ENCODE measurements around the gene VLDLR.

The VLDLR gene

GRCh38 chr9:2674141-2674824 lies 52.7 kb downstream of the VLDLR start:
- no peaks in the 10 kb centered on the region for H3K36me3 ChIP-seq (ENCODE audit: control insufficient read depth, insufficient read depth, low read length)
- no peak overlapping the region for H3K4me3 ChIP-seq (ENCODE audit: low read depth, low read length)
- no peak overlapping the region for H3K9ac ChIP-seq (ENCODE audit: low read depth, low read length)
- no peaks in the 10 kb centered on the region for H3K27me3 ChIP-seq (ENCODE audit: control insufficient read depth, insufficient read depth, low read length)
- H3K4me1 ChIP-seq (ENCODE audit: control insufficient read depth, insufficient read depth, low read length), result peaks cover 10% of the 10 kb centered on the region
- H3K9me3 ChIP-seq (ENCODE audit: control insufficient read depth, insufficient read depth, low read length), result no peaks in the 10 kb centered on the region

- no peak overlapping the region for H3K9ac ChIP-seq (ENCODE audit: low read depth, low read length)
- no peaks in the 10 kb centered on the region for H3K27me3 ChIP-seq (ENCODE audit: control insufficient read depth, insufficient read depth, low read length)
- no peaks in the 10 kb centered on the region for H3K9me3 ChIP-seq (ENCODE audit: control insufficient read depth, insufficient read depth, low read length)
- no peaks in the 10 kb centered on the region for H3K36me3 ChIP-seq (ENCODE audit: control insufficient read depth, insufficient read depth, low read length)
- no peak overlapping the region for H3K4me3 ChIP-seq (ENCODE audit: low read depth, low read length)
- peaks cover 10% of the 10 kb centered on the region for H3K4me1 ChIP-seq (ENCODE audit: control insufficient read depth, insufficient read depth, low read length)
Measured at GRCh38 chr9:2675834-2676233, 54.2 kb downstream of the VLDLR start.

GRCh38 chr9:2676466-2676865 lies 54.9 kb downstream of the VLDLR start:
- no peak overlapping the region for H3K4me3 ChIP-seq (ENCODE audit: low read depth, low read length)
- H3K36me3 ChIP-seq (ENCODE audit: control insufficient read depth, insufficient read depth, low read length), result no peaks in the 10 kb centered on the region
- peaks cover 10% of the 10 kb centered on the region for H3K4me1 ChIP-seq (ENCODE audit: control insufficient read depth, insufficient read depth, low read length)
- no peak overlapping the region for H3K9ac ChIP-seq (ENCODE audit: low read depth, low read length)
- H3K9me3 ChIP-seq (ENCODE audit: control insufficient read depth, insufficient read depth, low read length), result no peaks in the 10 kb centered on the region
- no peaks in the 10 kb centered on the region for H3K27me3 ChIP-seq (ENCODE audit: control insufficient read depth, insufficient read depth, low read length)

- Histone ChIP-seq H3K4me1 (ENCODE audit: control insufficient read depth, insufficient read depth, low read length) (peaks cover 10% of the 10 kb centered on the region), H3K9ac (ENCODE audit: low read depth, low read length) (no peak overlapping the region), H3K27me3 (ENCODE audit: control insufficient read depth, insufficient read depth, low read length) (no peaks in the 10 kb centered on the region), H3K4me3 (ENCODE audit: low read depth, low read length) (no peak overlapping the region), H3K36me3 (ENCODE audit: control insufficient read depth, insufficient read depth, low read length) (no peaks in the 10 kb centered on the region), H3K9me3 (ENCODE audit: control insufficient read depth, insufficient read depth, low read length) (no peaks in the 10 kb centered on the region)
Measured at GRCh38 chr9:2677915-2678889, 56.6 kb downstream of the VLDLR start.

GRCh38 chr9:2679011-2679410 lies 57.4 kb downstream of the VLDLR start:
- Histone ChIP-seq H3K9ac (ENCODE audit: low read depth, low read length) (no peak overlapping the region), H3K36me3 (ENCODE audit: control insufficient read depth, insufficient read depth, low read length) (no peaks in the 10 kb centered on the region), H3K27me3 (ENCODE audit: control insufficient read depth, insufficient read depth, low read length) (no peaks in the 10 kb centered on the region), H3K4me1 (ENCODE audit: control insufficient read depth, insufficient read depth, low read length) (peaks cover 10% of the 10 kb centered on the region), H3K4me3 (ENCODE audit: low read depth, low read length) (no peak overlapping the region), H3K9me3 (ENCODE audit: control insufficient read depth, insufficient read depth, low read length) (no peaks in the 10 kb centered on the region)

GRCh38 chr9:2681981-2682380 lies 60.4 kb downstream of the VLDLR start:
- no peaks in the 10 kb centered on the region for H3K9me3 ChIP-seq (ENCODE audit: control insufficient read depth, insufficient read depth, low read length)
- no peaks in the 10 kb centered on the region for H3K27me3 ChIP-seq (ENCODE audit: control insufficient read depth, insufficient read depth, low read length)
- peaks cover 10% of the 10 kb centered on the region for H3K4me1 ChIP-seq (ENCODE audit: control insufficient read depth, insufficient read depth, low read length)

GRCh38 chr9:2686911-2687310 lies 65.3 kb downstream of the VLDLR start:
- Histone ChIP-seq H3K27me3 (ENCODE audit: control insufficient read depth, insufficient read depth, low read length) (no peaks in the 10 kb centered on the region), H3K4me3 (ENCODE audit: low read depth, low read length) (no peak overlapping the region), H3K9ac (ENCODE audit: low read depth, low read length) (no peak overlapping the region), H3K9me3 (ENCODE audit: control insufficient read depth, insufficient read depth, low read length) (no peaks in the 10 kb centered on the region), H3K36me3 (ENCODE audit: control insufficient read depth, insufficient read depth, low read length) (no peaks in the 10 kb centered on the region), H3K4me1 (ENCODE audit: control insufficient read depth, insufficient read depth, low read length) (no peaks in the 10 kb centered on the region)

More at GRCh38 chr9:2681981-2682380, 60.4 kb downstream of the VLDLR start:
- Histone ChIP-seq H3K4me3 (ENCODE audit: low read depth, low read length) (no peak overlapping the region), H3K36me3 (ENCODE audit: control insufficient read depth, insufficient read depth, low read length) (no peaks in the 10 kb centered on the region), H3K9ac (ENCODE audit: low read depth, low read length) (no peak overlapping the region)

GRCh38 chr9:2688636-2689035 lies 67.0 kb downstream of the VLDLR start:
- H3K9ac ChIP-seq (ENCODE audit: low read depth, low read length), result no peak overlapping the region
- H3K36me3 ChIP-seq (ENCODE audit: control insufficient read depth, insufficient read depth, low read length), result no peaks in the 10 kb centered on the region
- H3K4me3 ChIP-seq (ENCODE audit: low read depth, low read length), result no peak overlapping the region
- no peaks in the 10 kb centered on the region for H3K9me3 ChIP-seq (ENCODE audit: control insufficient read depth, insufficient read depth, low read length)
- H3K4me1 ChIP-seq (ENCODE audit: control insufficient read depth, insufficient read depth, low read length), result no peaks in the 10 kb centered on the region
- H3K27me3 ChIP-seq (ENCODE audit: control insufficient read depth, insufficient read depth, low read length), result no peaks in the 10 kb centered on the region

- no peaks in the 10 kb centered on the region for H3K36me3 ChIP-seq (ENCODE audit: control insufficient read depth, insufficient read depth, low read length)
- H3K4me3 ChIP-seq (ENCODE audit: low read depth, low read length), result no peak overlapping the region
- no peaks in the 10 kb centered on the region for H3K4me1 ChIP-seq (ENCODE audit: control insufficient read depth, insufficient read depth, low read length)
- no peaks in the 10 kb centered on the region for H3K9me3 ChIP-seq (ENCODE audit: control insufficient read depth, insufficient read depth, low read length)
- H3K9ac ChIP-seq (ENCODE audit: low read depth, low read length), result no peak overlapping the region
- no peaks in the 10 kb centered on the region for H3K27me3 ChIP-seq (ENCODE audit: control insufficient read depth, insufficient read depth, low read length)
Measured at GRCh38 chr9:2691212-2691611, 69.6 kb downstream of the VLDLR start.

GRCh38 chr9:2691626-2692025 lies 70.0 kb downstream of the VLDLR start:
- Histone ChIP-seq H3K4me1 (ENCODE audit: control insufficient read depth, insufficient read depth, low read length) (no peaks in the 10 kb centered on the region), H3K36me3 (ENCODE audit: control insufficient read depth, insufficient read depth, low read length) (no peaks in the 10 kb centered on the region), H3K4me3 (ENCODE audit: low read depth, low read length) (no peak overlapping the region), H3K9ac (ENCODE audit: low read depth, low read length) (no peak overlapping the region), H3K9me3 (ENCODE audit: control insufficient read depth, insufficient read depth, low read length) (no peaks in the 10 kb centered on the region), H3K27me3 (ENCODE audit: control insufficient read depth, insufficient read depth, low read length) (no peaks in the 10 kb centered on the region)

- Histone ChIP-seq H3K4me3 (ENCODE audit: low read depth, low read length) (no peak overlapping the region), H3K36me3 (ENCODE audit: control insufficient read depth, insufficient read depth, low read length) (no peaks in the 10 kb centered on the region), H3K9me3 (ENCODE audit: control insufficient read depth, insufficient read depth, low read length) (no peaks in the 10 kb centered on the region), H3K27me3 (ENCODE audit: control insufficient read depth, insufficient read depth, low read length) (no peaks in the 10 kb centered on the region), H3K4me1 (ENCODE audit: control insufficient read depth, insufficient read depth, low read length) (no peaks in the 10 kb centered on the region), H3K9ac (ENCODE audit: low read depth, low read length) (no peak overlapping the region)
Measured at GRCh38 chr9:2693056-2693455, 71.5 kb downstream of the VLDLR start.

- H3K4me3 ChIP-seq (ENCODE audit: low read depth, low read length), result no peak overlapping the region
- no peaks in the 10 kb centered on the region for H3K9me3 ChIP-seq (ENCODE audit: control insufficient read depth, insufficient read depth, low read length)
- H3K27me3 ChIP-seq (ENCODE audit: control insufficient read depth, insufficient read depth, low read length), result no peaks in the 10 kb centered on the region
- peaks cover 16% of the 10 kb centered on the region for H3K4me1 ChIP-seq (ENCODE audit: control insufficient read depth, insufficient read depth, low read length)
- H3K36me3 ChIP-seq (ENCODE audit: control insufficient read depth, insufficient read depth, low read length), result no peaks in the 10 kb centered on the region
- no peak overlapping the region for H3K9ac ChIP-seq (ENCODE audit: low read depth, low read length)
Measured at GRCh38 chr9:2697492-2697891, 75.9 kb downstream of the VLDLR start.

All from iPS-15b (cell line).